ENCODE data around the gene SPATA24.
"Not testable (repeated sequence)": the region's sequence is repeated elsewhere in the genome, so short reads cannot be mapped to it uniquely, and the experiment has no call there.

DNA sequence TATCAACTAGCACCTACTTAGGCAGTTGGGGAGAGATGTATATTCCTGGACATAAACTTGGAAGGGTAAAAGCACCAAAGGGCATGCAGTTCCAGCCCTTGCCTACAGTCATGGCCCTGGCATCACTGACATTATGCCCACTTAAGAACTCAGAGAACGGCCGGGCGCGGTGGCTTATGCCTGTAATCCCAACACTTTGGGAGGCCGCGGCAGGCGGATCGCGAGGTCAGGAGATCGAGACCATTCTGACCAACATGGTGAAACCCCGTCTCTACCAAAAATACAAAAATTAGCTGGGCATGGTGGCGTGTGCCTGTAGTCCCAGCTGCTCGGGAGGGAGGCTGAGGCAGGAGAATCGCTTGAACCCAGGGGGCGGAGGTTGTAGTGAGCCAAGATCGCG lies 36.5 kb upstream of the SPATA24 start:
- TF ChIP-seq, protein P1, sequence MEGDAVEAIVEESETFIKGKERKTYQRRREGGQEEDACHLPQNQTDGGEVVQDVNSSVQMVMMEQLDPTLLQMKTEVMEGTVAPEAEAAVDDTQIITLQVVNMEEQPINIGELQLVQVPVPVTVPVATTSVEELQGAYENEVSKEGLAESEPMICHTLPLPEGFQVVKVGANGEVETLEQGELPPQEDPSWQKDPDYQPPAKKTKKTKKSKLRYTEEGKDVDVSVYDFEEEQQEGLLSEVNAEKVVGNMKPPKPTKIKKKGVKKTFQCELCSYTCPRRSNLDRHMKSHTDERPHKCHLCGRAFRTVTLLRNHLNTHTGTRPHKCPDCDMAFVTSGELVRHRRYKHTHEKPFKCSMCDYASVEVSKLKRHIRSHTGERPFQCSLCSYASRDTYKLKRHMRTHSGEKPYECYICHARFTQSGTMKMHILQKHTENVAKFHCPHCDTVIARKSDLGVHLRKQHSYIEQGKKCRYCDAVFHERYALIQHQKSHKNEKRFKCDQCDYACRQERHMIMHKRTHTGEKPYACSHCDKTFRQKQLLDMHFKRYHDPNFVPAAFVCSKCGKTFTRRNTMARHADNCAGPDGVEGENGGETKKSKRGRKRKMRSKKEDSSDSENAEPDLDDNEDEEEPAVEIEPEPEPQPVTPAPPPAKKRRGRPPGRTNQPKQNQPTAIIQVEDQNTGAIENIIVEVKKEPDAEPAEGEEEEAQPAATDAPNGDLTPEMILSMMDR (IDR thresholded peaks at IDR 0.05): not testable (repeated sequence)
- TF ChIP-seq POLR2A, POLR2AphosphoS5, EP300 (IDR thresholded peaks at IDR 0.05): not testable (repeated sequence)
